ENCODE results near the gene TRIM15.

Gene TRIM15

GRCh38 chr6:30149858-30150550, 13.3 kb upstream of the TRIM15 start:
- no peak for DNase-seq (ENCODE audit: low read depth in 1 of 2, low spot score in 1 of 2)
- H3K4me3 ChIP-seq (replicated peaks; ENCODE audit: insufficient read depth, low read length): no peak overlapping the region

GRCh38 chr6:30150671-30151395, 12.5 kb upstream of the TRIM15 start:
- Histone ChIP-seq H3K27me3 (ENCODE audit: insufficient read depth, poor library complexity, severe bottlenecking) (no peaks in the 10 kb centered on the region), H3K4me3 (replicated peaks; ENCODE audit: insufficient read depth, low read length) (no peak overlapping the region), H3K27ac (replicated peaks) (no peak overlapping the region)
- DNase-seq (ENCODE audit: low read depth in 1 of 2, low spot score in 1 of 2): no peak
- TF ChIP-seq SPI1 (IDR thresholded peaks at IDR 0.05; ENCODE audit: borderline replicate concordance, low read depth) (no peak), GABPA (IDR thresholded peaks at IDR 0.05; ENCODE audit: low read depth) (no peak), POLR2AphosphoS5 (IDR thresholded peaks at IDR 0.05; ENCODE audit: low read depth) (no peak), REST (IDR thresholded peaks at IDR 0.05; ENCODE audit: insufficient replicate concordance, low read depth) (no peak), CTCF (IDR thresholded peaks at IDR 0.05; ENCODE audit: insufficient read depth, low read length) (no peak)

More at GRCh38 chr6:30149858-30150550, 13.3 kb upstream of the TRIM15 start:
- Histone ChIP-seq H3K27me3 (ENCODE audit: insufficient read depth, poor library complexity, severe bottlenecking) (peaks cover 3% of the 10 kb centered on the region), H3K27ac (replicated peaks) (no peak overlapping the region)
- no peak for TF ChIP-seq REST (IDR thresholded peaks at IDR 0.05; ENCODE audit: insufficient replicate concordance, low read depth)
- TF ChIP-seq GABPA (IDR thresholded peaks at IDR 0.05; ENCODE audit: low read depth): no peak
- no peak for TF ChIP-seq POLR2AphosphoS5 (IDR thresholded peaks at IDR 0.05; ENCODE audit: low read depth)
- no peak for TF ChIP-seq CTCF (IDR thresholded peaks at IDR 0.05; ENCODE audit: insufficient read depth, low read length)
- peak; percentile 46 for TF ChIP-seq SPI1 (IDR thresholded peaks at IDR 0.05; ENCODE audit: borderline replicate concordance, low read depth)

GRCh38 chr6:30151580-30151979, 11.8 kb upstream of the TRIM15 start:
- H3K27me3 ChIP-seq (ENCODE audit: insufficient read depth, poor library complexity, severe bottlenecking): no peaks in the 10 kb centered on the region
- H3K27ac ChIP-seq (replicated peaks): no peak overlapping the region
- DNase-seq (ENCODE audit: low read depth in 1 of 2, low spot score in 1 of 2): peak in 1 of 2 experiments; percentile 42
- H3K4me3 ChIP-seq (replicated peaks; ENCODE audit: insufficient read depth, low read length): no peak overlapping the region
- TF ChIP-seq GABPA (IDR thresholded peaks at IDR 0.05; ENCODE audit: low read depth): peak; percentile 86
- no peak for TF ChIP-seq REST (IDR thresholded peaks at IDR 0.05; ENCODE audit: insufficient replicate concordance, low read depth)

Measured in HL-60 (cell line).